Lower lobe of right lung (tissue), 2 donors: Measurements from ENCODE around the gene CNTLN. TPM values are rescaled to one million over a fixed set of nuclear protein-coding genes. Genes with fewer than 3 reads are reported as not detected.

ENCODE experiments used
- ATAC-seq, 2 donors: fragments of 200-7000 bp; cut with Tn5 transposase; one replicate each; pipeline ENCODE4 v1.9.1; 2020 to 2022; ENCODE audit warnings: mild to moderate bottlenecking in 2 of 2, moderate library complexity in 2 of 2
- DNase-seq: peaks from one replicate; pipeline ENCODE4 v3.0.0-alpha.2; 2020
- H3K27ac ChIP-seq: fragments of 200-600 bp; one replicate; pipeline ENCODE4 v1.8.0; 2022
- H3K27me3 ChIP-seq: fragments of 200-600 bp; one replicate; pipeline ENCODE4 v1.8.0; 2022; ENCODE audit warnings: low read depth
- H3K36me3 ChIP-seq: fragments of 200-600 bp; one replicate; pipeline ENCODE4 v1.8.0; 2022; ENCODE audit warnings: mild to moderate bottlenecking
- H3K4me1 ChIP-seq: fragments of 200-600 bp; one replicate; pipeline ENCODE4 v1.8.0; 2022
- H3K4me3 ChIP-seq: fragments of 200-600 bp; one replicate; pipeline ENCODE4 v1.8.0; 2022; ENCODE audit warnings: mild to moderate bottlenecking
- H3K9me3 ChIP-seq: fragments of 200-600 bp; one replicate; pipeline ENCODE4 v1.8.0; 2022
- CTCF ChIP-seq: fragments of 200-600 bp; IDR thresholded peaks from one replicate; pipeline ENCODE4 v1.8.0; 2022; ENCODE audit warnings: antibody characterized with exemption, mild to moderate bottlenecking
- intact Hi-C: fragments of 100-400 bp; cut with DNase I; formaldehyde crosslinking; loops from one replicate; pipeline ENCODE4 v1.11.0; 2022
- total RNA-seq: library from RNA; stranded (reverse); fragmentation: NEBNext Ultra II Directional; extraction: Animal tissue kit (Norgen Biotek cat#: 25700); gene quantifications from one replicate; pipeline ENCODE4 v1.2.1, GENCODE V29; 2021
- donor health status: DM: no; HTN: yes; CAD: no; lungs with severe emphysema.

Gene CNTLN
- total RNA-seq, 1 donor from 2014 or later, result 9.2 TPM

- intact Hi-C loops, result no loop called here
- H3K36me3 ChIP-seq, result no peaks in the 10 kb centered on the region
- H3K4me3 ChIP-seq, result no peak overlapping the region
- no peak overlapping the region for H3K27ac ChIP-seq
- H3K27me3 ChIP-seq, result no peaks in the 10 kb centered on the region
- ATAC-seq (no peak), DNase-seq (no peak)
- H3K9me3 ChIP-seq, result no peaks in the 10 kb centered on the region
- H3K4me1 ChIP-seq, result no peaks in the 10 kb centered on the region
- no peak for TF ChIP-seq CTCF
Measured at GRCh38 chr9:17476401-17476800, 341.6 kb downstream of the CNTLN start.

- Histone ChIP-seq H3K36me3 (no peaks in the 10 kb centered on the region), H3K27ac (no peak overlapping the region), H3K9me3 (no peaks in the 10 kb centered on the region), H3K4me3 (no peak overlapping the region), H3K4me1 (no peaks in the 10 kb centered on the region), H3K27me3 (no peaks in the 10 kb centered on the region)
- ATAC-seq, result no peak
- intact Hi-C loops, result no loop called here
- no peak for TF ChIP-seq CTCF
- no peak for DNase-seq
Measured at GRCh38 chr9:17477816-17478215, 343.0 kb downstream of the CNTLN start.

GRCh38 chr9:17480966-17481365 lies 346.1 kb downstream of the CNTLN start:
- Histone ChIP-seq H3K9me3 (no peaks in the 10 kb centered on the region), H3K4me1 (no peaks in the 10 kb centered on the region), H3K4me3 (no peak overlapping the region), H3K36me3 (no peaks in the 10 kb centered on the region), H3K27ac (no peak overlapping the region), H3K27me3 (no peaks in the 10 kb centered on the region)
- DNase-seq (peak; percentile 41), ATAC-seq (peak in 1 of 2 donors; percentile 21)
- TF ChIP-seq CTCF, result no peak
- intact Hi-C loops, result no loop called here

GRCh38 chr9:17481565-17481964 lies 346.7 kb downstream of the CNTLN start:
- no peaks in the 10 kb centered on the region for H3K36me3 ChIP-seq
- intact Hi-C loops, result no loop called here
- H3K4me3 ChIP-seq, result no peak overlapping the region
- H3K9me3 ChIP-seq, result no peaks in the 10 kb centered on the region
- no peak for DNase-seq
- no peak for ATAC-seq
- no peak overlapping the region for H3K27ac ChIP-seq
- no peak for TF ChIP-seq CTCF
- H3K4me1 ChIP-seq, result no peaks in the 10 kb centered on the region
- no peaks in the 10 kb centered on the region for H3K27me3 ChIP-seq

- Histone ChIP-seq H3K36me3 (no peaks in the 10 kb centered on the region), H3K27me3 (no peaks in the 10 kb centered on the region), H3K4me1 (no peaks in the 10 kb centered on the region), H3K9me3 (no peaks in the 10 kb centered on the region), H3K4me3 (no peak overlapping the region), H3K27ac (no peak overlapping the region)
- no peak for TF ChIP-seq CTCF
- DNase-seq, result no peak
- intact Hi-C loops, result no loop called here
- ATAC-seq, result no peak
Measured at GRCh38 chr9:17484906-17485305, 350.1 kb downstream of the CNTLN start.

GRCh38 chr9:17486396-17486795 lies 351.6 kb downstream of the CNTLN start:
- H3K4me1 ChIP-seq, result no peaks in the 10 kb centered on the region
- H3K4me3 ChIP-seq, result no peak overlapping the region
- no peaks in the 10 kb centered on the region for H3K27me3 ChIP-seq
- no peaks in the 10 kb centered on the region for H3K9me3 ChIP-seq
- H3K36me3 ChIP-seq, result no peaks in the 10 kb centered on the region
- TF ChIP-seq CTCF, result no peak
- H3K27ac ChIP-seq, result no peak overlapping the region
- DNase-seq, result no peak
- intact Hi-C loops, result no loop called here
- no peak for ATAC-seq
